Left lung (tissue), 10 donors: ENCODE data around the gene TOMM5. TPM values are rescaled to one million over a fixed set of nuclear protein-coding genes. Genes with fewer than 3 reads are reported as not detected.

Experiments used
- ATAC-seq: fragments of 200-7000 bp; cut with Tn5 transposase; one replicate; pipeline ENCODE4 v1.9.1; 2020; ENCODE audit warnings: moderate library complexity
- DNase-seq, 4 donors: peaks; one replicate each; pipeline ENCODE4 v3.0.0-alpha.2; 2013 to 2020
- H3K27ac ChIP-seq, 2 donors: fragments of 200-600 bp; sonication (generic) in 1 of 2; one replicate each; pipeline versions ENCODE4 v1.5.0 to v1.8.0; 2020 to 2021
- H3K27me3 ChIP-seq, 2 donors: fragments of 200-600 bp; sonication (generic) in 1 of 2; one replicate each; pipeline versions ENCODE4 v1.5.0 to v1.8.0; 2020 to 2021
- H3K36me3 ChIP-seq, 2 donors: fragments of 200-600 bp; sonication (generic) in 1 of 2; one replicate each; pipeline versions ENCODE4 v1.5.0 to v1.8.0; 2020 to 2021
- H3K4me1 ChIP-seq, 2 donors: fragments of 200-600 bp; one replicate each; pipeline ENCODE4 v1.8.0; 2021
- H3K4me3 ChIP-seq, 2 donors: fragments of 200-600 bp; sonication (generic) in 1 of 2; one replicate each; pipeline versions ENCODE4 v1.5.0 to v1.8.0; 2020 to 2021; ENCODE audit warnings: mild to moderate bottlenecking in 1 of 2
- H3K9me3 ChIP-seq, 2 donors: fragments of 200-600 bp; sonication (generic) in 1 of 2; one replicate each; pipeline versions ENCODE4 v1.5.0 to v1.8.0; 2020 to 2021
- CTCF ChIP-seq, 2 donors: fragments of 200-600 bp; sonication (generic) in 1 of 2; IDR thresholded peaks; one replicate each; pipeline versions ENCODE4 v1.5.0 to v1.8.0; 2021; ENCODE audit warnings: antibody characterized with exemption in 2 of 2
- intact Hi-C, 2 donors: fragments of 100-400 bp; cut with DNase I; formaldehyde crosslinking; loops; one replicate each; pipeline versions ENCODE4 v1.11.2 to v1.14.2; 2022
- polyA plus RNA-seq, 6 donors: library from polyadenylated mRNA; unstranded; fragments of 120-200 nt; gene quantifications; one replicate each; pipeline ENCODE4 v1.2.1, GENCODE V29; 2013; ENCODE audit not compliant: insufficient read length in 6 of 6
- total RNA-seq, 2 donors: library from RNA; stranded (reverse); fragmentation: NEBNext Ultra II Directional; extraction: Animal tissue kit (Norgen Biotek cat#: 25700); gene quantifications; one replicate each; pipeline ENCODE4 v1.2.1, GENCODE V29; 2021
- donor health status: DM: no; HTN: yes; CAD: no.
- donor health status: DM: no; HTN: no; CAD: no.

The TOMM5 gene
- total and polyA plus RNA-seq, 8 donors: 65.5 to 112 (median 99.3) TPM

GRCh38 chr9:37583522-37584121 is 8.8 kb downstream of the TOMM5 start:
- H3K4me3 ChIP-seq: no peak overlapping the region
- peaks cover 0 to 66% of the 10 kb centered on the region in 2 donors for H3K36me3 ChIP-seq
- no peaks in the 10 kb centered on the region for H3K27me3 ChIP-seq
- TF ChIP-seq CTCF (IDR thresholded peaks at IDR 0.05): no peak
- ATAC-seq (no peak), DNase-seq (no peak)
- no peaks in the 10 kb centered on the region for H3K4me1 ChIP-seq
- no peaks in the 10 kb centered on the region for H3K9me3 ChIP-seq
- intact Hi-C loops: no loop called here
- no peak overlapping the region for H3K27ac ChIP-seq

- TF ChIP-seq CTCF (IDR thresholded peaks at IDR 0.05): peak; percentile 57 to 61
- H3K27ac ChIP-seq: no peak overlapping the region
- peak; percentile 85 for ATAC-seq
These were observed 9.7 kb downstream of the TOMM5 start for GRCh38 chr9:37582548-37583157.

DNA sequence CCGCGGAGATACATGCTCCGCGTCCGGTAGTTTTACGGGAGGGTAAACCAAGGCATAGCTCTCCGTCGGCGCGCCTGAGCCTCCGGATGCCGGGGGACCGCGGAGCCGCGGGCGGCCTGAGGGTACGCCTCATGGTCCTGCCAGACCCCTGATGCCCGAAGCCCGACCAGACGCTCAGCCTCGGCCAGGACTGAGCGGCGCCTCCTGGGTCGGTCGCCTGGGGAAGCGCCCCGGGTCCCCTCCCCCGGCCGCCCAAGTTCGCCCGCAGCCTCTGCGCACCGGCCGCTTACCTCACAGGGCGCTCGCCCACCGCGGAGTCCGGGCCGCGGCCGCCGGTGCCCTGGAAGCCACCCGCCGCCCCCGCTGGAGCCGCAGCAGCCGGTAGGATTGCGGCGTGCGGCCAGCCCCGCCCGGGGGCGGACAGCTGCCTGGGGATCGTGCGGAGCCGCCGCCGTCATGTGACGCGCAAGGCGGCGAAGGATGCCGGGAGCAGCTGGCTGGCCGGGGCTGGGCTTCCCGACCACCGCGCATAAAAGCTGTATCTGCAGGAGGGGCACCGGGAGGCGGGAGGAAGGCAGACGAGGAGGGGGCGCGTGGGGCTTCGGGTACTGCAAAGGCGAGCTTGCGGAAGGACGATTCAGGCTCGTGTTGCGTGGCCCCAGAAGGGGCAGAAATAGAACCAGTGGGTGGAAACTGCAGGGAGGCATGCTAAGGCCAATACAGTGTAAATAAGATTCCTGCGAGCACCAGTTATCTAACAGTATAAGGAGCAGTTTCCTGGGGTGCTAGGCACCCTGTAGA is 16.3 kb downstream of the TOMM5 start, which contains the start of gene FBXO10:
TSS of gene FBXO10 (minus strand) at position 460 of the 801 bp plus-strand sequence. CDS start 34,612 bp downstream, outside the sequence.
- H3K36me3 ChIP-seq: no peaks in the 10 kb centered on the region
- TF ChIP-seq CTCF (IDR thresholded peaks at IDR 0.05): no peak
- no peaks in the 10 kb centered on the region for H3K9me3 ChIP-seq
- H3K27me3 ChIP-seq: peaks cover 0 to 10% of the 10 kb centered on the region in 2 donors
- peak; percentile 72 to 92 (median 86) for DNase-seq
- H3K27ac ChIP-seq: peak within 1 kb of the TSS; percentile 69 to 72
- ATAC-seq: peak; percentile 98
- H3K4me1 ChIP-seq: peaks cover 0 to 28% of the 10 kb centered on the region in 2 donors
- peak within 1 kb of the TSS; percentile 73 to 91 for H3K4me3 ChIP-seq
- intact Hi-C loops: no loop called here

More at GRCh38 chr9:37582548-37583157, 9.7 kb downstream of the TOMM5 start:
- intact Hi-C loops: no loop called here
- no peaks in the 10 kb centered on the region for H3K4me1 ChIP-seq
- H3K27me3 ChIP-seq: no peaks in the 10 kb centered on the region
- H3K9me3 ChIP-seq: no peaks in the 10 kb centered on the region
- no peak overlapping the region for H3K4me3 ChIP-seq
- DNase-seq: peak in 2 of 4 donors; percentile 11 to 36
- peaks cover 0 to 56% of the 10 kb centered on the region in 2 donors for H3K36me3 ChIP-seq

DNA sequence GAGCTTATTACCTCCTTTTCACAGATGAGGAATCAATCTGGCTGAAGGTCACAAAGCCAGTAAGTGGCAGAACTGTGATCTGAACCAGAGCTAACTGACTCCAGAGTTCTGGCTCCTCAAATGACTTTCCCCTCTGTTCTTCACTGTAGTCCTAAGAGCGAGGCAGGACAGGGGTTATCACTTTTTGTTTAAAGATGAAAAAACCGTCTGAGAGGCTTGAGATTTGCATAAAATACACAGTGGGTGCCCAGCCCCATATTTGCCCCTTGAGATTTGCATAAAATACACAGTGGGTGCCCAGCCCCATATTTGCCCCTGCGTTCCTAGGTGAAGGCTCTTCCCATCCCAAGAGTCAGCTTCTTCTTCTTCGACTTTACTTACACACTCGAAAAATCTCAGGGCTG is 16.9 kb downstream of the TOMM5 start:
- H3K27ac ChIP-seq: peak overlapping the region; percentile 69 to 72
- peaks cover 0 to 28% of the 10 kb centered on the region in 2 donors for H3K4me1 ChIP-seq
- no peaks in the 10 kb centered on the region for H3K9me3 ChIP-seq
- intact Hi-C loops: no loop called here
- peaks cover 0 to 10% of the 10 kb centered on the region in 2 donors for H3K27me3 ChIP-seq
- no peak for TF ChIP-seq CTCF (IDR thresholded peaks at IDR 0.05)
- ATAC-seq: peak; percentile 28
- peak overlapping the region; percentile 73 to 91 for H3K4me3 ChIP-seq
- H3K36me3 ChIP-seq: no peaks in the 10 kb centered on the region
- DNase-seq: no peak

DNA sequence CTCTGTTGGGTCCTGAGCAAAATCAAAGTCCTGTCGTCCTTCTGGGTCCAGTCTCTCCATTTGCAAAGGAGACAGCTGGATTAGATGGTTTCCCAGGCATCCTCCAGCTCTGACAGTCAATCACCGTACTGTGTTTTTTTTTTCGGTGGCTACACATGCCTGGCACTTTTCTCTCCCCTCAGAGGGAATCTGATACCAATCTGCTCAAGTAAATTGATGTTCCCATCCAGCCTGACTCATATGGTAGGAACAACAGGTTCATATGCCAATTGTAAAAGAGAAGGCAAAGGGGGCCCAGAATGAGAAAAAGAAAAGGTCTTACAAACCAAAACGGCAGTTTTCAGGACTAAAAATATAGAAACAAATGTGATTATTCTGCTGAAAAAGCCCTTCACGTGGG is 17.4 kb downstream of the TOMM5 start:
- TF ChIP-seq CTCF (IDR thresholded peaks at IDR 0.05): no peak
- Histone ChIP-seq H3K4me3 (peak overlapping the region in 1 of 2 donors; percentile 91), H3K27me3 (peaks cover 0 to 10% of the 10 kb centered on the region in 2 donors), H3K4me1 (peaks cover 0 to 28% of the 10 kb centered on the region in 2 donors), H3K9me3 (no peaks in the 10 kb centered on the region), H3K36me3 (no peaks in the 10 kb centered on the region), H3K27ac (no peak overlapping the region)
- no peak for DNase-seq
- ATAC-seq: no peak
- intact Hi-C loops: no loop called here
